ENCODE data around the gene SIAH1. TPM values are rescaled to one million over a fixed set of nuclear protein-coding genes. Genes with fewer than 3 reads are reported as not detected.

Gene SIAH1
- total and polyA plus RNA-seq, 7 donors = 10.4 to 26.0 (median 16.7) TPM

GRCh38 chr16:48326915-48327314 lies 58.3 kb downstream of the SIAH1 start:
- intact Hi-C loops (cut with DNase I) = no loop called here
- WGBS, 3 donors = 78 to 82% (median 79%) methylated on average over 4 of the region's 4 CpGs
- H3K36me3 ChIP-seq (ENCODE audit: insufficient read depth in 1 of 2, low read depth in 1 of 2) = peaks cover 2 to 8% of the 10 kb centered on the region in 2 donors
- H3K27ac ChIP-seq = no peak overlapping the region
- TF ChIP-seq, protein P1, sequence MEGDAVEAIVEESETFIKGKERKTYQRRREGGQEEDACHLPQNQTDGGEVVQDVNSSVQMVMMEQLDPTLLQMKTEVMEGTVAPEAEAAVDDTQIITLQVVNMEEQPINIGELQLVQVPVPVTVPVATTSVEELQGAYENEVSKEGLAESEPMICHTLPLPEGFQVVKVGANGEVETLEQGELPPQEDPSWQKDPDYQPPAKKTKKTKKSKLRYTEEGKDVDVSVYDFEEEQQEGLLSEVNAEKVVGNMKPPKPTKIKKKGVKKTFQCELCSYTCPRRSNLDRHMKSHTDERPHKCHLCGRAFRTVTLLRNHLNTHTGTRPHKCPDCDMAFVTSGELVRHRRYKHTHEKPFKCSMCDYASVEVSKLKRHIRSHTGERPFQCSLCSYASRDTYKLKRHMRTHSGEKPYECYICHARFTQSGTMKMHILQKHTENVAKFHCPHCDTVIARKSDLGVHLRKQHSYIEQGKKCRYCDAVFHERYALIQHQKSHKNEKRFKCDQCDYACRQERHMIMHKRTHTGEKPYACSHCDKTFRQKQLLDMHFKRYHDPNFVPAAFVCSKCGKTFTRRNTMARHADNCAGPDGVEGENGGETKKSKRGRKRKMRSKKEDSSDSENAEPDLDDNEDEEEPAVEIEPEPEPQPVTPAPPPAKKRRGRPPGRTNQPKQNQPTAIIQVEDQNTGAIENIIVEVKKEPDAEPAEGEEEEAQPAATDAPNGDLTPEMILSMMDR (IDR thresholded peaks at IDR 0.05) = no peak
- H3K4me1 ChIP-seq = peaks cover 30% of the 10 kb centered on the region
- no peak overlapping the region for H3K4me3 ChIP-seq
- no peak for ATAC-seq
- no peak for DNase-seq
- H3K27me3 ChIP-seq (ENCODE audit: insufficient read depth in 3 of 3, low read length in 2 of 3) = no peaks in the 10 kb centered on the region
- no peaks in the 10 kb centered on the region for H3K9me3 ChIP-seq

GRCh38 chr16:48323783-48324775 lies 61.1 kb downstream of the SIAH1 start:
- no peak for ATAC-seq
- H3K4me1 ChIP-seq = peaks cover 25% of the 10 kb centered on the region
- H3K4me3 ChIP-seq = no peak overlapping the region
- peaks cover 2 to 9% of the 10 kb centered on the region in 2 donors for H3K36me3 ChIP-seq (ENCODE audit: insufficient read depth in 1 of 2, low read depth in 1 of 2)
- 61 to 67% (median 63%) methylated on average over 7 of the region's 7 CpGs for WGBS, 3 donors
- no peak overlapping the region for H3K27ac ChIP-seq
- H3K9me3 ChIP-seq = no peaks in the 10 kb centered on the region
- intact Hi-C loops (cut with DNase I) = no loop called here
- DNase-seq = no peak
- no peaks in the 10 kb centered on the region for H3K27me3 ChIP-seq (ENCODE audit: insufficient read depth in 3 of 3, low read length in 2 of 3)
- TF ChIP-seq, protein P1 (IDR thresholded peaks at IDR 0.05) = no peak

DNA sequence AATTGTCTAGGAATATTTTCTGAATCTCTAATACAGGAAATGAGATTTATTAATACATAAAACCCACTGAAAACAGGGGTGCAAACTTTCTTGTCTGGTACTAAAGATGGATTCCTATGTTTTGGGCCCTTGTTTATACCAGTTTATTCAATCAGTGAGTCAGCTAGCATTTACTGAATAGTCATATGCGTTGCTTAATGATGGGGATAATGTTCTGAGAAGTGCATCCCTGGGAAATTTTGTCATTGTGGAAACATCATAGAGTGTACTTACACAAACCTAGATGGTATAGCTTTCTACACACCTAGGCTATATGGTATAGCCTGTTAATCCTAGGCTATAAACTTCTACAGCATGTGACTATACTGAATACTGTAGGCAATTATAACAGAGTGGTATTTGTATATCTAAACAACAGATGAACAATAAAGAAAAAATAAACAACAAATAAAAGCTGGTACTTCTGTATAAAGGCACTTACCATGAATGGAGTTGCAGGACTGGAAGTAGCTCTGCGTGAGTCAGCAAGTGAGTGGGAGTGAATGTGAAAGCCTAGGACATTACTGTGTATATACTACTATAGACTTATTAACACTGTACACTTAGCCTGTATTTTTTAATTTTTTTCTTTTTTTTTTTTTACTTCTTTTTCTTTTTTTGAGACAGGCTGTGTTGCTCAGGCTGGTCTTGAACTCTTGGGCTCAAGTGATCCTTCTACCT lies 63.7 kb downstream of the SIAH1 start:
- DNase-seq (no peak), ATAC-seq (peak in 1 of 4 donors; percentile 21)
- TF ChIP-seq, protein P1 (IDR thresholded peaks at IDR 0.05) = no peak
- intact Hi-C loops (cut with DNase I) = no loop called here
- Histone ChIP-seq H3K4me1 (peaks cover 26% of the 10 kb centered on the region), H3K27ac (no peak overlapping the region), H3K9me3 (no peaks in the 10 kb centered on the region), H3K4me3 (no peak overlapping the region), H3K27me3 (ENCODE audit: insufficient read depth in 3 of 3, low read length in 2 of 3) (no peaks in the 10 kb centered on the region), H3K36me3 (ENCODE audit: insufficient read depth in 1 of 2, low read depth in 1 of 2) (peaks cover 2 to 9% of the 10 kb centered on the region in 2 donors)
- WGBS, 3 donors = 94 to 96% (median 95%) methylated on average over 2 of the region's 2 CpGs

- no peak for DNase-seq
- no peak overlapping the region for H3K4me3 ChIP-seq
- 44 to 55% (median 47%) methylated on average over 4 of the region's 4 CpGs for WGBS, 3 donors
- peak in 3 of 4 donors; percentile 35 to 48 (median 41) for ATAC-seq
- no peaks in the 10 kb centered on the region for H3K9me3 ChIP-seq
- TF ChIP-seq, protein P1 (IDR thresholded peaks at IDR 0.05) = no peak
- no peaks in the 10 kb centered on the region for H3K27me3 ChIP-seq (ENCODE audit: insufficient read depth in 3 of 3, low read length in 2 of 3)
- H3K36me3 ChIP-seq (ENCODE audit: insufficient read depth in 1 of 2, low read depth in 1 of 2) = peaks cover 2 to 9% of the 10 kb centered on the region in 2 donors
- H3K27ac ChIP-seq = peak overlapping the region; percentile 19
- intact Hi-C loops (cut with DNase I) = no loop called here
- H3K4me1 ChIP-seq = peaks cover 16% of the 10 kb centered on the region
These were observed 66.6 kb downstream of the SIAH1 start for GRCh38 chr16:48318630-48319029.

All from psoas muscle (tissue), 8 donors.